Measurements from ENCODE around the gene EMP2.

DNA sequence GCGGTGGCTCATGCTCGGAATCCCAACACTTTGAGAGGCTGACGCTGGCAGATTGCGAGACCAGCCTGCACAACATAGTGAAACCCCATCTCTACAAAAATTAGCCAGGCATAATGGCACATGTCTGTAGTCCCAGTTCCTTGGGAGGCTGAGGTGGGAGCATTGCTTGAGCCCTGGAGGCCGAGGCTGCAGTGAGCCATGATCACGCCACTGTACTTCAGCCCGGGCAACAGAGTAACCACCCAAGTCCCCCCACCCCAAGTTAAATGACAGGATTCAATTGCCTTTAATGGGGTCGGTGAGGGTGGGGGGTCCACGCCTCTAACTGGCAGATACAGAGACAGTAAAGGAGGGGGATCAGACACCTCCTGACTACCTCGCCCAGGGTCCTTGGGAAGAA lies 44.9 kb downstream of the EMP2 start:
- TF ChIP-seq, protein P1, sequence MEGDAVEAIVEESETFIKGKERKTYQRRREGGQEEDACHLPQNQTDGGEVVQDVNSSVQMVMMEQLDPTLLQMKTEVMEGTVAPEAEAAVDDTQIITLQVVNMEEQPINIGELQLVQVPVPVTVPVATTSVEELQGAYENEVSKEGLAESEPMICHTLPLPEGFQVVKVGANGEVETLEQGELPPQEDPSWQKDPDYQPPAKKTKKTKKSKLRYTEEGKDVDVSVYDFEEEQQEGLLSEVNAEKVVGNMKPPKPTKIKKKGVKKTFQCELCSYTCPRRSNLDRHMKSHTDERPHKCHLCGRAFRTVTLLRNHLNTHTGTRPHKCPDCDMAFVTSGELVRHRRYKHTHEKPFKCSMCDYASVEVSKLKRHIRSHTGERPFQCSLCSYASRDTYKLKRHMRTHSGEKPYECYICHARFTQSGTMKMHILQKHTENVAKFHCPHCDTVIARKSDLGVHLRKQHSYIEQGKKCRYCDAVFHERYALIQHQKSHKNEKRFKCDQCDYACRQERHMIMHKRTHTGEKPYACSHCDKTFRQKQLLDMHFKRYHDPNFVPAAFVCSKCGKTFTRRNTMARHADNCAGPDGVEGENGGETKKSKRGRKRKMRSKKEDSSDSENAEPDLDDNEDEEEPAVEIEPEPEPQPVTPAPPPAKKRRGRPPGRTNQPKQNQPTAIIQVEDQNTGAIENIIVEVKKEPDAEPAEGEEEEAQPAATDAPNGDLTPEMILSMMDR (conservative IDR thresholded peaks at IDR 0.05; ENCODE audit: low read depth, low read length), result no peak
- no peak for TF ChIP-seq SMC3 (IDR thresholded peaks at IDR 0.05; ENCODE audit: low read depth, low read length)
